A549 (cell line): ENCODE data around the gene PKIG. TPM values are rescaled to one million over a fixed set of nuclear protein-coding genes. Genes with fewer than 3 reads are reported as not detected.

Experiments
- ATAC-seq, 2 experiments: fragments of 200-7000 bp in 1 of 2; fragments of >200 bp in 1 of 2; cut with Nextera tagmentation in 1 of 2; cut with Tn5 transposase in 1 of 2; 3 replicates each; pipeline versions ENCODE4 v1.8.0 to v1.9.1; 2018 to 2020; ENCODE audit warnings: mild to moderate bottlenecking in 1 of 2, moderate library complexity in 1 of 2
- CTCF ChIA-PET: fragments of 300-600 bp; sonication (Branson Sonifier 250); formaldehyde crosslinking; extraction: SDS; loops from one replicate; lab custom pipeline; 2021; ENCODE audit warnings: antibody characterized with exemption, inconsistent platforms; lab: Yijun Ruan, JAX
- POLR2A ChIA-PET: fragments of 350-600 bp; formaldehyde crosslinking; extraction: SDS; loops from one replicate; lab custom pipeline; 2021; ENCODE audit warnings: antibody characterized with exemption, inconsistent platforms; lab: Yijun Ruan, JAX
- DNase-seq, 2 experiments: peaks; one replicate each; pipeline versions ENCODE4 v3.0.0 to v3.0.0-alpha.2; 2011 to 2016; ENCODE audit warnings: low read depth in 1 of 2, low spot score in 1 of 2
- FAIRE-seq: peaks from 2 replicates; lab custom pipeline; 2011; peaks lifted over from hg19 to GRCh38; lab: Jason Lieb, UNC
- H3K27ac ChIP-seq, 2 experiments: fragments of >200 bp; sonication (Bioruptor Twin); formaldehyde crosslinking; 3 replicates each; pipeline ENCODE4 v1.5.1; 2016 to 2017
- H3K4me1 ChIP-seq: fragments of >200 bp; sonication (Bioruptor Twin); formaldehyde crosslinking; 3 replicates; pipeline ENCODE4 v1.6.1; 2016
- H3K4me2 ChIP-seq: fragments of >200 bp; sonication (Bioruptor Twin); formaldehyde crosslinking; 3 replicates; pipeline ENCODE4 v1.6.1; 2016
- H3K4me3 ChIP-seq: fragments of >200 bp; sonication (Bioruptor Twin); formaldehyde crosslinking; 3 replicates; pipeline ENCODE4 v1.5.1; 2016
- H3K9me3 ChIP-seq: fragments of >200 bp; sonication (Bioruptor Twin); formaldehyde crosslinking; 3 replicates; pipeline ENCODE4 v1.6.1; 2016
- ATOH8 ChIP-seq: fragments of 250-450 bp; sonication (Bioruptor Pico); IDR thresholded peaks from 2 replicates; pipeline ENCODE4 v1.5.0; 2020; ENCODE audit warnings: low read depth, mild to moderate bottlenecking, moderate library complexity
- BHLHE40 ChIP-seq: IDR thresholded peaks from 2 replicates; pipeline ENCODE4 v1.6.1; 2012; ENCODE audit warnings: low read depth, low read length, inconsistent platforms
- EHMT2 ChIP-seq: fragments of 200-600 bp; sonication (generic); IDR thresholded peaks from 2 replicates; pipeline ENCODE4 v1.6.1; 2016; ENCODE audit warnings: antibody characterized with exemption, low read depth, mild to moderate bottlenecking, moderate library complexity
- ELK1 ChIP-seq: fragments of 150-350 bp; IDR thresholded peaks from 2 replicates; pipeline ENCODE4 v1.6.1; 2014; ENCODE audit warnings: low read depth, mild to moderate bottlenecking, low read length
- ESRRA ChIP-seq: fragments of 150-350 bp; IDR thresholded peaks from 2 replicates; pipeline ENCODE4 v1.6.1; 2014; ENCODE audit warnings: mild to moderate bottlenecking, low read length, borderline replicate concordance
- HDAC2 ChIP-seq: fragments of 200-600 bp; sonication (generic); IDR thresholded peaks from 2 replicates; pipeline ENCODE4 v1.6.1; 2016
- HOXA7 ChIP-seq: fragments of 250-450 bp; sonication (Bioruptor Pico); IDR thresholded peaks from 2 replicates; pipeline ENCODE4 v1.5.0; 2020; ENCODE audit warnings: mild to moderate bottlenecking, moderate library complexity
- HOXB13 ChIP-seq: fragments of 250-450 bp; sonication (Bioruptor Pico); IDR thresholded peaks from 2 replicates; pipeline ENCODE4 v1.5.0; 2020; ENCODE audit warnings: low read depth, mild to moderate bottlenecking, moderate library complexity
- JUN ChIP-seq, 2 experiments: fragments of >200 bp; sonication (Bioruptor Twin); formaldehyde crosslinking; IDR thresholded peaks; 2 replicates in 1 of 2; 3 replicates in 1 of 2; pipeline ENCODE4 v1.6.1; 2016 to 2017
- KDM1A ChIP-seq: fragments of 200-600 bp; sonication (generic); IDR thresholded peaks from 2 replicates; pipeline ENCODE4 v1.6.1; 2016; ENCODE audit warnings: low read depth, mild to moderate bottlenecking
- MAFK ChIP-seq: fragments of 450-650 bp; IDR thresholded peaks from 2 replicates; pipeline ENCODE4 v1.6.1; 2014; ENCODE audit not compliant: partially characterized antibody
- NPAS2 ChIP-seq: fragments of 250-450 bp; sonication (Bioruptor Pico); IDR thresholded peaks from 2 replicates; pipeline ENCODE4 v1.8.0; 2022; ENCODE audit warnings: mild to moderate bottlenecking, moderate library complexity, borderline replicate concordance
- NR3C1 ChIP-seq: fragments of >200 bp; sonication (Bioruptor Twin); formaldehyde crosslinking; IDR thresholded peaks from 3 replicates; pipeline ENCODE4 v1.6.1; 2017
- POLR2AphosphoS2 ChIP-seq: conservative IDR thresholded peaks from 2 replicates; pipeline ENCODE4 v1.6.1; 2012; ENCODE audit warnings: low read length, improper control_type of control experiment, inconsistent platforms
- RCOR1 ChIP-seq: fragments of 150-350 bp; IDR thresholded peaks from 2 replicates; pipeline ENCODE4 v1.6.1; 2014; ENCODE audit warnings: antibody characterized with exemption, low read length, low read depth
- TFCP2L1 ChIP-seq: fragments of 250-450 bp; sonication (Bioruptor Pico); IDR thresholded peaks from 2 replicates; pipeline ENCODE4 v1.5.0; 2021; ENCODE audit warnings: mild to moderate bottlenecking
- USF2 ChIP-seq: fragments of 450-650 bp; IDR thresholded peaks from 2 replicates; pipeline ENCODE4 v1.6.1; 2014; ENCODE audit warnings: antibody characterized with exemption
- ZFP36 ChIP-seq: fragments of 450-650 bp; IDR thresholded peaks from 2 replicates; pipeline ENCODE4 v1.6.1; 2014; ENCODE audit warnings: borderline replicate concordance; ENCODE audit not compliant: partially characterized antibody
- ZNF302 ChIP-seq: fragments of 250-450 bp; sonication (Bioruptor Pico); IDR thresholded peaks from 2 replicates; pipeline ENCODE4 v1.9.0; 2021; ENCODE audit warnings: inconsistent platforms, mild to moderate bottlenecking, moderate library complexity
- WGBS: methylation state at CpG from one replicate; pipeline ENCODE4 v1.1.6; 2017; ENCODE audit errors: missing lambda C conversion rate; 5-methylcytosine and 5-hydroxymethylcytosine counted together
- polyA plus RNA-seq, 4 experiments: library from polyadenylated mRNA; depleted of rRNA in 3 of 4; stranded (reverse); fragments of >200 nt; fragmentation: RNase III in 1 of 4; extraction: RNeasy Plus Mini Kit Qiagen cat#74134 plus additional on column Dnase treatment in 1 of 4; gene quantifications; 2 replicates in 3 of 4; 3 replicates in 1 of 4; pipeline ENCODE4 v1.2.3, GENCODE V29; 2011 to 2017
- TF ChIP-seq, protein P1 (sequence below): fragments of >200 bp; sonication (Bioruptor Twin); formaldehyde crosslinking; IDR thresholded peaks from 3 replicates; pipeline ENCODE4 v1.6.1; 2016
- TF ChIP-seq, protein P2 (sequence below): fragments of 200-600 bp; sonication (generic); IDR thresholded peaks from 2 replicates; pipeline ENCODE4 v1.6.1; 2016; ENCODE audit warnings: antibody characterized with exemption, mild to moderate bottlenecking, moderate library complexity
- TF ChIP-seq, protein P3 (sequence below): fragments of >200 bp; sonication (Bioruptor Twin); formaldehyde crosslinking; IDR thresholded peaks from 3 replicates; pipeline ENCODE4 v1.5.1; 2016
- TF ChIP-seq, protein P4 (sequence below): fragments of >200 bp; sonication (Bioruptor Twin); formaldehyde crosslinking; IDR thresholded peaks from 2 replicates; pipeline ENCODE4 v1.6.1; 2016

PKIG gene
- polyA plus RNA-seq, 2 of the 4 experiments (the other 2 are of a cell fraction), result 24.0 to 31.1 TPM

DNA sequence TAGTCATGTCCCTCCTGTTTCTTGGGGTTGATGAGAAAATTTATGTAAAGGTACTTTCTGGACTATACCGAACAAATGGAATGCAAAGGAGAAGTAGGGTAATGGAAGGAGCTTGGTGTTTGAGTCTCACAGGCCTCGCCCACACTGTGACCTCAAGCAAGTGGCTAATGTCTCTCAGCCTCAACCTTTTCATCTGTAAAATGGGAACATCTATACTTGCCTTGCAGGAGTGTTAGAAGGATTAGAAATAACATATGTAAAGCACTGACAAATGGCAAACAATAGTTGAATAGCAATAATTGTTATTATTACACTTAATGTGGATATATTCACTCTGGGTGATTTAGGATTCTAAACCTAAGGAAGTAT lies 8.9 kb upstream of the PKIG start:
- peak overlapping the region; percentile 70 for H3K4me2 ChIP-seq
- H3K27ac ChIP-seq, result peak overlapping the region; percentile 20 to 69; a peak in 3 of 6 replicates
- CTCF ChIA-PET, result interaction anchor here (1.2 to 2.1 kb wide), 3 partner anchors 18 to 44 kb away, joined by 3 to 8 read pairs (median 3); no protein-coding TSS in a partner anchor
- peaks cover 28% of the 10 kb centered on the region for H3K4me1 ChIP-seq
- H3K4me3 ChIP-seq, result no peak overlapping the region
- TF ChIP-seq HOXB13 (CRISPR knock-in tag) (no peak), HDAC2 (peak; percentile 75; the same call in 1 of the 2 replicates), EHMT2 (no peak), HOXA7 (CRISPR knock-in tag) (no peak), JUN (IDR thresholded peaks at IDR 0.05) (no peak), USF2 (no peak), ATOH8 (CRISPR knock-in tag) (no peak), NPAS2 (CRISPR knock-in tag) (no peak), ZFP36 (no peak), ELK1 (no peak), KDM1A (peak; percentile 89)
- ATAC-seq (no peak), DNase-seq (no peak), FAIRE-seq (no peak)
- POLR2A ChIA-PET, result no interaction called here
- H3K9me3 ChIP-seq, result no peaks in the 10 kb centered on the region
- WGBS, result 72% methylated on average over 2 of the region's 2 CpGs

DNA sequence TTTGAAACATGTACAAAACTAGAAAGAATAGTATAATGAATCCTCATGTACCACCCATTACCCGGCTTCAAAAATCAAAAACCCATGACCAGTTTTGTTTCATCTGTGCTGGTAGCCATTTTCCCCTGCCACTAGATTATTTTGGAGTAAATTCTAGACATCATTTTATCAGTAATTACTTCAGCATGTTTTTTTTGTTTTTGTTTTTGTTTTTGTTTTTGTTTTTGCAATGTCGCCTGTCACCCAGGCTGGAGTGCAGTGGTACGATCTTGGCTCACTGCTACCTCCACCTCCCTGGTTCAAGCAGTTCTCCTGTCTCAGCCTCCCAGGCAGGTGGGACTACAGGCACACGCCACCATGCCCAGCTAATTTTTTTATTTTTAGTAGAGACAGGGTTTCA lies 8.0 kb upstream of the PKIG start:
- no peak overlapping the region for H3K27ac ChIP-seq
- no peak overlapping the region for H3K4me2 ChIP-seq
- FAIRE-seq (no peak), DNase-seq (no peak), ATAC-seq (no peak)
- H3K9me3 ChIP-seq, result no peaks in the 10 kb centered on the region
- H3K4me3 ChIP-seq, result no peak overlapping the region
- H3K4me1 ChIP-seq, result peaks cover 28% of the 10 kb centered on the region
- WGBS, result 92% methylated on average over 4 of the region's 4 CpGs
- TF ChIP-seq ZNF302 (CRISPR knock-in tag) (no peak), ELK1 (no peak), HOXA7 (CRISPR knock-in tag) (no peak), USF2 (no peak), RCOR1 (no peak), ESRRA (no peak), EHMT2 (no peak), TFCP2L1 (CRISPR knock-in tag) (no peak), NR3C1 (no peak), POLR2AphosphoS2 (no peak), HOXB13 (CRISPR knock-in tag) (no peak), BHLHE40 (no peak), MAFK (no peak)
- TF ChIP-seq, protein P1, sequence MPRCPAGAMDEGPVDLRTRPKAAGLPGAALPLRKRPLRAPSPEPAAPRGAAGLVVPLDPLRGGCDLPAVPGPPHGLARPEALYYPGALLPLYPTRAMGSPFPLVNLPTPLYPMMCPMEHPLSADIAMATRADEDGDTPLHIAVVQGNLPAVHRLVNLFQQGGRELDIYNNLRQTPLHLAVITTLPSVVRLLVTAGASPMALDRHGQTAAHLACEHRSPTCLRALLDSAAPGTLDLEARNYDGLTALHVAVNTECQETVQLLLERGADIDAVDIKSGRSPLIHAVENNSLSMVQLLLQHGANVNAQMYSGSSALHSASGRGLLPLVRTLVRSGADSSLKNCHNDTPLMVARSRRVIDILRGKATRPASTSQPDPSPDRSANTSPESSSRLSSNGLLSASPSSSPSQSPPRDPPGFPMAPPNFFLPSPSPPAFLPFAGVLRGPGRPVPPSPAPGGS, result no peak
- TF ChIP-seq, protein P2, sequence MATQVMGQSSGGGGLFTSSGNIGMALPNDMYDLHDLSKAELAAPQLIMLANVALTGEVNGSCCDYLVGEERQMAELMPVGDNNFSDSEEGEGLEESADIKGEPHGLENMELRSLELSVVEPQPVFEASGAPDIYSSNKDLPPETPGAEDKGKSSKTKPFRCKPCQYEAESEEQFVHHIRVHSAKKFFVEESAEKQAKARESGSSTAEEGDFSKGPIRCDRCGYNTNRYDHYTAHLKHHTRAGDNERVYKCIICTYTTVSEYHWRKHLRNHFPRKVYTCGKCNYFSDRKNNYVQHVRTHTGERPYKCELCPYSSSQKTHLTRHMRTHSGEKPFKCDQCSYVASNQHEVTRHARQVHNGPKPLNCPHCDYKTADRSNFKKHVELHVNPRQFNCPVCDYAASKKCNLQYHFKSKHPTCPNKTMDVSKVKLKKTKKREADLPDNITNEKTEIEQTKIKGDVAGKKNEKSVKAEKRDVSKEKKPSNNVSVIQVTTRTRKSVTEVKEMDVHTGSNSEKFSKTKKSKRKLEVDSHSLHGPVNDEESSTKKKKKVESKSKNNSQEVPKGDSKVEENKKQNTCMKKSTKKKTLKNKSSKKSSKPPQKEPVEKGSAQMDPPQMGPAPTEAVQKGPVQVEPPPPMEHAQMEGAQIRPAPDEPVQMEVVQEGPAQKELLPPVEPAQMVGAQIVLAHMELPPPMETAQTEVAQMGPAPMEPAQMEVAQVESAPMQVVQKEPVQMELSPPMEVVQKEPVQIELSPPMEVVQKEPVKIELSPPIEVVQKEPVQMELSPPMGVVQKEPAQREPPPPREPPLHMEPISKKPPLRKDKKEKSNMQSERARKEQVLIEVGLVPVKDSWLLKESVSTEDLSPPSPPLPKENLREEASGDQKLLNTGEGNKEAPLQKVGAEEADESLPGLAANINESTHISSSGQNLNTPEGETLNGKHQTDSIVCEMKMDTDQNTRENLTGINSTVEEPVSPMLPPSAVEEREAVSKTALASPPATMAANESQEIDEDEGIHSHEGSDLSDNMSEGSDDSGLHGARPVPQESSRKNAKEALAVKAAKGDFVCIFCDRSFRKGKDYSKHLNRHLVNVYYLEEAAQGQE, result no peak
- TF ChIP-seq, protein P3, sequence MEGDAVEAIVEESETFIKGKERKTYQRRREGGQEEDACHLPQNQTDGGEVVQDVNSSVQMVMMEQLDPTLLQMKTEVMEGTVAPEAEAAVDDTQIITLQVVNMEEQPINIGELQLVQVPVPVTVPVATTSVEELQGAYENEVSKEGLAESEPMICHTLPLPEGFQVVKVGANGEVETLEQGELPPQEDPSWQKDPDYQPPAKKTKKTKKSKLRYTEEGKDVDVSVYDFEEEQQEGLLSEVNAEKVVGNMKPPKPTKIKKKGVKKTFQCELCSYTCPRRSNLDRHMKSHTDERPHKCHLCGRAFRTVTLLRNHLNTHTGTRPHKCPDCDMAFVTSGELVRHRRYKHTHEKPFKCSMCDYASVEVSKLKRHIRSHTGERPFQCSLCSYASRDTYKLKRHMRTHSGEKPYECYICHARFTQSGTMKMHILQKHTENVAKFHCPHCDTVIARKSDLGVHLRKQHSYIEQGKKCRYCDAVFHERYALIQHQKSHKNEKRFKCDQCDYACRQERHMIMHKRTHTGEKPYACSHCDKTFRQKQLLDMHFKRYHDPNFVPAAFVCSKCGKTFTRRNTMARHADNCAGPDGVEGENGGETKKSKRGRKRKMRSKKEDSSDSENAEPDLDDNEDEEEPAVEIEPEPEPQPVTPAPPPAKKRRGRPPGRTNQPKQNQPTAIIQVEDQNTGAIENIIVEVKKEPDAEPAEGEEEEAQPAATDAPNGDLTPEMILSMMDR, result no peak
- TF ChIP-seq, protein P4, sequence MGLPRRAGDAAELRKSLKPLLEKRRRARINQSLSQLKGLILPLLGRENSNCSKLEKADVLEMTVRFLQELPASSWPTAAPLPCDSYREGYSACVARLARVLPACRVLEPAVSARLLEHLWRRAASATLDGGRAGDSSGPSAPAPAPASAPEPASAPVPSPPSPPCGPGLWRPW, result no peak
- POLR2A ChIA-PET, result no interaction called here
- CTCF ChIA-PET, result interaction anchor here (1.2 to 2.1 kb wide), 2 partner anchors 17 to 35 kb away, joined by 3 to 8 read pairs; no protein-coding TSS in a partner anchor
